Activated T-helper 2 cell treated with anti-CD3 and anti-CD28 coated beads, Interferon-gamma antibody, Interleukin-2, Interleukin-4, amounts not matched to agents 10 μg/mL and 5 μg/mL and 100 μg/mL, durations not matched to agents 14 hours and 24 hours and 36 hours (primary cell): ENCODE results near the gene SP100. TPM values are rescaled to one million over a fixed set of nuclear protein-coding genes. Genes with fewer than 3 reads are reported as not detected.
A peak's percentile ranks its signal among the peaks of the same experiment; 100 is the strongest.
"Not testable (repeated sequence)": the region's sequence is repeated elsewhere in the genome, so short reads cannot be mapped to it uniquely, and the experiment has no call there.

Experiments used
- DNase-seq: peaks from one replicate; pipeline ENCODE4 v3.0.0; 2021; ENCODE audit warnings: low spot score
- H3K27ac Mint-ChIP-seq: one replicate; pipeline ENCODE4 v1.8.0; 2021; ENCODE audit warnings: mixed read lengths
- H3K27me3 Mint-ChIP-seq: one replicate; pipeline ENCODE4 v1.8.0; 2021; ENCODE audit warnings: low read depth, mixed read lengths
- H3K36me3 Mint-ChIP-seq: one replicate; pipeline ENCODE4 v1.8.0; 2021; ENCODE audit warnings: low read depth, mixed read lengths
- H3K4me1 Mint-ChIP-seq: one replicate; pipeline ENCODE4 v1.8.0; 2021; ENCODE audit warnings: low read depth, mixed read lengths
- H3K4me3 Mint-ChIP-seq: one replicate; pipeline ENCODE4 v1.8.0; 2021; ENCODE audit warnings: low read depth, mild to moderate bottlenecking, moderate library complexity, mixed read lengths
- H3K9me3 Mint-ChIP-seq: one replicate; pipeline ENCODE4 v1.8.0; 2021; ENCODE audit warnings: mixed read lengths
- intact Hi-C: fragments of 100-400 bp; cut with micrococcal nuclease; formaldehyde crosslinking; loops from one replicate; pipeline ENCODE4 v1.15.1; 2023
- total RNA-seq: library from RNA; stranded (reverse); gene quantifications from 2 replicates; pipeline ENCODE4 v1.2.3, GENCODE V29; 2022

SP100 gene
- total RNA-seq, 1 donor from 2014 or later = 153 TPM

- intact Hi-C loops, H3K27me3 Mint-ChIP-seq, H3K4me3 Mint-ChIP-seq, DNase-seq, H3K27ac Mint-ChIP-seq, H3K4me1 Mint-ChIP-seq: not testable (repeated sequence)
- Mint-ChIP-seq H3K9me3 (peaks cover 29% of the 10 kb centered on the region), H3K36me3 (peaks cover 96% of the 10 kb centered on the region)
These were observed 75.2 kb downstream of the SP100 start for GRCh38 chr2:230491219-230491618.

- peaks cover 24% of the 10 kb centered on the region for H3K9me3 Mint-ChIP-seq
- no peak for DNase-seq
- H3K27me3 Mint-ChIP-seq = no peaks in the 10 kb centered on the region
- peaks cover 95% of the 10 kb centered on the region for H3K36me3 Mint-ChIP-seq
- no peak overlapping the region for H3K4me3 Mint-ChIP-seq
- intact Hi-C loops = no loop called here
- H3K27ac Mint-ChIP-seq = no peak overlapping the region
- H3K4me1 Mint-ChIP-seq = peaks cover 14% of the 10 kb centered on the region
These were observed 76.1 kb downstream of the SP100 start for GRCh38 chr2:230492107-230492506.

GRCh38 chr2:230494980-230495379 lies 79.0 kb downstream of the SP100 start:
- H3K27ac Mint-ChIP-seq = no peak overlapping the region
- peaks cover 22% of the 10 kb centered on the region for H3K4me1 Mint-ChIP-seq
- peaks cover 10% of the 10 kb centered on the region for H3K9me3 Mint-ChIP-seq
- H3K4me3 Mint-ChIP-seq = no peak overlapping the region
- DNase-seq = no peak
- no peaks in the 10 kb centered on the region for H3K27me3 Mint-ChIP-seq
- intact Hi-C loops = no loop called here
- peaks cover 92% of the 10 kb centered on the region for H3K36me3 Mint-ChIP-seq

- Mint-ChIP-seq H3K4me1 (peaks cover 18% of the 10 kb centered on the region), H3K27ac (peak overlapping the region; percentile 54), H3K27me3 (no peaks in the 10 kb centered on the region), H3K9me3 (no peaks in the 10 kb centered on the region), H3K4me3 (no peak overlapping the region), H3K36me3 (peaks cover 89% of the 10 kb centered on the region)
- intact Hi-C loops = no loop called here
- DNase-seq = no peak
These were observed 80.9 kb downstream of the SP100 start for GRCh38 chr2:230496891-230497290.

- no peaks in the 10 kb centered on the region for H3K27me3 Mint-ChIP-seq
- intact Hi-C loops = no loop called here
- H3K36me3 Mint-ChIP-seq = peaks cover 91% of the 10 kb centered on the region
- H3K9me3 Mint-ChIP-seq = no peaks in the 10 kb centered on the region
- no peak overlapping the region for H3K27ac Mint-ChIP-seq
- H3K4me1 Mint-ChIP-seq = peaks cover 18% of the 10 kb centered on the region
- H3K4me3 Mint-ChIP-seq = no peak overlapping the region
- no peak for DNase-seq
These were observed 82.6 kb downstream of the SP100 start for GRCh38 chr2:230498506-230499107.

- intact Hi-C loops = no loop called here
- Mint-ChIP-seq H3K27ac (no peak overlapping the region), H3K4me1 (peaks cover 5% of the 10 kb centered on the region), H3K4me3 (no peak overlapping the region), H3K27me3 (no peaks in the 10 kb centered on the region), H3K9me3 (no peaks in the 10 kb centered on the region), H3K36me3 (peaks cover 88% of the 10 kb centered on the region)
- no peak for DNase-seq
These were observed 86.6 kb downstream of the SP100 start for GRCh38 chr2:230502593-230502992.

- Mint-ChIP-seq H3K27ac (no peak overlapping the region), H3K4me1 (no peaks in the 10 kb centered on the region), H3K4me3 (no peak overlapping the region), H3K9me3 (no peaks in the 10 kb centered on the region), H3K27me3 (no peaks in the 10 kb centered on the region), H3K36me3 (peaks cover 90% of the 10 kb centered on the region)
- DNase-seq = no peak
- intact Hi-C loops = no loop called here
These were observed 87.8 kb downstream of the SP100 start for GRCh38 chr2:230503798-230504197.

GRCh38 chr2:230505162-230505561 lies 89.2 kb downstream of the SP100 start:
- no peak overlapping the region for H3K4me3 Mint-ChIP-seq
- no peak overlapping the region for H3K27ac Mint-ChIP-seq
- H3K4me1 Mint-ChIP-seq = no peaks in the 10 kb centered on the region
- intact Hi-C loops = no loop called here
- DNase-seq = no peak
- H3K36me3 Mint-ChIP-seq = peaks cover 89% of the 10 kb centered on the region
- no peaks in the 10 kb centered on the region for H3K27me3 Mint-ChIP-seq
- no peaks in the 10 kb centered on the region for H3K9me3 Mint-ChIP-seq

- Mint-ChIP-seq H3K36me3 (peaks cover 67% of the 10 kb centered on the region), H3K4me1 (no peaks in the 10 kb centered on the region), H3K27me3 (no peaks in the 10 kb centered on the region), H3K27ac (no peak overlapping the region), H3K4me3 (no peak overlapping the region), H3K9me3 (no peaks in the 10 kb centered on the region)
- no peak for DNase-seq
- intact Hi-C loops = no loop called here
These were observed 97.2 kb downstream of the SP100 start for GRCh38 chr2:230512955-230513748.

GRCh38 chr2:230520061-230520874 lies 104.3 kb downstream of the SP100 start:
- Mint-ChIP-seq H3K9me3 (peaks cover 39% of the 10 kb centered on the region), H3K27me3 (no peaks in the 10 kb centered on the region), H3K4me1 (no peaks in the 10 kb centered on the region), H3K4me3 (no peak overlapping the region), H3K27ac (no peak overlapping the region), H3K36me3 (peaks cover 68% of the 10 kb centered on the region)
- no peak for DNase-seq
- intact Hi-C loops = no loop called here

GRCh38 chr2:230520875-230521155 lies 104.8 kb downstream of the SP100 start:
- Mint-ChIP-seq H3K4me1 (no peaks in the 10 kb centered on the region), H3K9me3 (peaks cover 39% of the 10 kb centered on the region), H3K27ac (no peak overlapping the region), H3K36me3 (peaks cover 68% of the 10 kb centered on the region), H3K4me3 (no peak overlapping the region), H3K27me3 (no peaks in the 10 kb centered on the region)
- intact Hi-C loops = no loop called here
- DNase-seq = no peak

GRCh38 chr2:230521386-230521785 lies 105.4 kb downstream of the SP100 start:
- H3K9me3 Mint-ChIP-seq = peaks cover 43% of the 10 kb centered on the region
- intact Hi-C loops = no loop called here
- H3K4me1 Mint-ChIP-seq = no peaks in the 10 kb centered on the region
- H3K36me3 Mint-ChIP-seq = peaks cover 69% of the 10 kb centered on the region
- no peak overlapping the region for H3K4me3 Mint-ChIP-seq
- no peak overlapping the region for H3K27ac Mint-ChIP-seq
- no peaks in the 10 kb centered on the region for H3K27me3 Mint-ChIP-seq
- no peak for DNase-seq

GRCh38 chr2:230525682-230526081 lies 109.7 kb downstream of the SP100 start:
- Mint-ChIP-seq H3K27me3 (no peaks in the 10 kb centered on the region), H3K4me3 (no peak overlapping the region), H3K9me3 (peaks cover 67% of the 10 kb centered on the region), H3K27ac (no peak overlapping the region), H3K4me1 (no peaks in the 10 kb centered on the region), H3K36me3 (peaks cover 76% of the 10 kb centered on the region)
- DNase-seq = no peak
- intact Hi-C loops = no loop called here
